GM23338 (cell line): ENCODE data around the gene TBC1D9B. TPM values are rescaled to one million over a fixed set of nuclear protein-coding genes. Genes with fewer than 3 reads are reported as not detected.

Experiments
- ATAC-seq: fragments of 200-7000 bp; cut with Tn5 transposase; 3 replicates; pipeline ENCODE4 v1.9.1; 2020
- DNase-seq: peaks from one replicate; pipeline ENCODE4 v3.0.0-alpha.2; 2015; ENCODE audit warnings: low spot score
- H2AFZ ChIP-seq: fragments of 200-600 bp; sonication (generic); 2 replicates; pipeline ENCODE4 v1.8.0; 2016; ENCODE audit warnings: antibody characterized with exemption, mild to moderate bottlenecking, moderate library complexity
- H3F3A ChIP-seq: fragments of 200-600 bp; sonication (generic); replicated peaks from 2 replicates; pipeline ENCODE4 v1.8.0; 2017; ENCODE audit warnings: antibody characterized with exemption, mixed run types, low read depth
- H3K27ac ChIP-seq: fragments of 200-600 bp; sonication (generic); 2 replicates; pipeline ENCODE4 v1.6.1; 2016; ENCODE audit warnings: low read depth
- H3K27me3 ChIP-seq: fragments of 200-600 bp; sonication (generic); 2 replicates; pipeline ENCODE4 v1.8.0; 2016; ENCODE audit warnings: mild to moderate bottlenecking, mixed run types, moderate library complexity; ENCODE audit not compliant: insufficient read depth
- H3K36me3 ChIP-seq: fragments of 200-600 bp; sonication (generic); 2 replicates; pipeline ENCODE4 v1.8.0; 2016; ENCODE audit warnings: mild to moderate bottlenecking; ENCODE audit not compliant: insufficient read depth
- H3K4me1 ChIP-seq: fragments of 200-600 bp; sonication (generic); 2 replicates; pipeline ENCODE4 v1.8.0; 2016; ENCODE audit warnings: mild to moderate bottlenecking, moderate library complexity; ENCODE audit not compliant: insufficient read depth
- H3K4me2 ChIP-seq: fragments of 200-600 bp; sonication (generic); 2 replicates; pipeline ENCODE4 v1.7.1; 2017; ENCODE audit warnings: mixed run types
- H3K4me3 ChIP-seq: fragments of 200-600 bp; sonication (generic); 2 replicates; pipeline ENCODE4 v1.6.1; 2016; ENCODE audit warnings: mixed run types
- H3K79me2 ChIP-seq: fragments of 200-600 bp; sonication (generic); replicated peaks from 2 replicates; pipeline ENCODE4 v1.8.0; 2017; ENCODE audit warnings: mild to moderate bottlenecking; ENCODE audit not compliant: insufficient read depth
- H3K9me2 ChIP-seq: fragments of 200-600 bp; sonication (generic); 2 replicates; pipeline ENCODE4 v1.8.0; 2017; ENCODE audit not compliant: insufficient read depth
- H4K20me1 ChIP-seq: fragments of 200-600 bp; sonication (generic); replicated peaks from 2 replicates; pipeline ENCODE4 v1.8.0; 2017; ENCODE audit warnings: mild to moderate bottlenecking; ENCODE audit not compliant: insufficient read depth
- H3K27ac Mint-ChIP-seq: 2 replicates; pipeline ENCODE4 v1.8.0; 2020; ENCODE audit warnings: inconsistent platforms, mild to moderate bottlenecking, moderate library complexity, mixed read lengths
- H3K27me3 Mint-ChIP-seq: 3 replicates; pipeline ENCODE4 v1.8.0; 2022; ENCODE audit warnings: low read depth, mild to moderate bottlenecking, moderate library complexity, mixed read lengths, inconsistent platforms; ENCODE audit not compliant: insufficient read depth, poor library complexity
- H3K36me3 Mint-ChIP-seq: 3 replicates; pipeline ENCODE4 v1.8.0; 2021; ENCODE audit warnings: low read depth, mild to moderate bottlenecking, inconsistent platforms, moderate library complexity, mixed read lengths
- H3K4me1 Mint-ChIP-seq: 3 replicates; pipeline ENCODE4 v1.8.0; 2020; ENCODE audit warnings: mild to moderate bottlenecking, inconsistent platforms, mixed read lengths
- H3K4me3 Mint-ChIP-seq: 3 replicates; pipeline ENCODE4 v1.8.0; 2021; ENCODE audit warnings: moderate library complexity, mild to moderate bottlenecking, inconsistent platforms, mixed read lengths
- H3K9me3 Mint-ChIP-seq: 3 replicates; pipeline ENCODE4 v1.8.0; 2020; ENCODE audit warnings: moderate library complexity, mild to moderate bottlenecking, inconsistent platforms, mixed read lengths
- CREB1 ChIP-seq: fragments of 250-450 bp; sonication (Bioruptor Pico); IDR thresholded peaks from 2 replicates; pipeline ENCODE4 v1.5.0; 2020; ENCODE audit warnings: low read depth, mild to moderate bottlenecking, moderate library complexity
- CTCF ChIP-seq, 2 experiments: fragments of 200-600 bp in 1 of 2; sonication (generic) in 1 of 2; conservative IDR thresholded peaks; 2 replicates each; pipeline versions ENCODE4 v1.5.1 to v1.6.1; 2016 to 2017; ENCODE audit warnings: antibody characterized with exemption in 2 of 2, low read depth in 2 of 2, mild to moderate bottlenecking in 2 of 2, moderate library complexity in 1 of 2
- ETS1 ChIP-seq: IDR thresholded peaks from 2 replicates; pipeline ENCODE4 v1.6.1; 2016; ENCODE audit warnings: antibody characterized with exemption
- EZH2 ChIP-seq: fragments of 200-600 bp; sonication (generic); IDR thresholded peaks from one replicate; pipeline ENCODE4 v1.8.0; 2017; ENCODE audit warnings: antibody characterized with exemption, mild to moderate bottlenecking, low read depth; ENCODE audit not compliant: unreplicated experiment
- EZH2phosphoT487 ChIP-seq: fragments of 200-600 bp; sonication (generic); IDR thresholded peaks from one replicate; pipeline ENCODE4 v1.8.1; 2018; ENCODE audit warnings: antibody characterized with exemption; ENCODE audit not compliant: unreplicated experiment
- JUNB ChIP-seq: IDR thresholded peaks from one replicate; pipeline ENCODE4 v1.6.1; 2016; ENCODE audit warnings: antibody characterized with exemption; ENCODE audit not compliant: unreplicated experiment
- NANOG ChIP-seq: IDR thresholded peaks from 2 replicates; pipeline ENCODE4 v1.6.1; 2016; ENCODE audit warnings: antibody characterized with exemption, borderline replicate concordance
- POLR2AphosphoS5 ChIP-seq: IDR thresholded peaks from 2 replicates; pipeline ENCODE4 v1.6.1; 2016; ENCODE audit warnings: antibody characterized with exemption, low read depth
- REST ChIP-seq: IDR thresholded peaks from one replicate; pipeline ENCODE4 v1.6.1; 2018; ENCODE audit warnings: antibody characterized with exemption; ENCODE audit not compliant: unreplicated experiment
- STAT1 ChIP-seq: IDR thresholded peaks from one replicate; pipeline ENCODE4 v1.6.1; 2016; ENCODE audit warnings: antibody characterized with exemption; ENCODE audit not compliant: unreplicated experiment
- ZNF114 ChIP-seq: fragments of 250-450 bp; sonication (Bioruptor Pico); IDR thresholded peaks from 2 replicates; pipeline ENCODE4 v1.5.0; 2020; ENCODE audit warnings: mild to moderate bottlenecking, moderate library complexity
- ZNF331 ChIP-seq: fragments of 250-450 bp; sonication (Bioruptor Pico); IDR thresholded peaks from 2 replicates; pipeline ENCODE4 v1.5.0; 2020; ENCODE audit warnings: low read depth, mild to moderate bottlenecking, moderate library complexity
- ZNF462 ChIP-seq: fragments of 250-450 bp; sonication (Bioruptor Pico); IDR thresholded peaks from 2 replicates; pipeline ENCODE4 v1.5.0; 2020; ENCODE audit warnings: mild to moderate bottlenecking, moderate library complexity
- polyA plus RNA-seq: library from polyadenylated mRNA; unstranded; fragments of >200 nt; fragmentation: Nextera tagmentation; extraction: Ambion mirVana; gene quantifications from 2 replicates; pipeline ENCODE4 v1.2.1, GENCODE V29; 2016
- total RNA-seq: library from RNA; depleted of rRNA; stranded (reverse); fragments of >200 nt; shearing (Covaris generic); gene quantifications from 2 replicates; pipeline ENCODE4 v1.2.3, GENCODE V29; 2014

The TBC1D9B gene
- total and polyA plus RNA-seq, 2 experiments from 2014 or later: 19.0 to 38.0 TPM

- Histone ChIP-seq H3K4me2 (no peak overlapping the region), H3K27ac (no peak overlapping the region), H3K4me1 (peaks cover 2% of the 10 kb centered on the region), H4K20me1 (no peaks in the 10 kb centered on the region; the same call in 1 of the 2 replicates), H3K4me3 (no peak overlapping the region), H3K9me2 (no peaks in the 10 kb centered on the region), H3K27me3 (no peaks in the 10 kb centered on the region), H2AFZ (no peak overlapping the region), H3K36me3 (no peaks in the 10 kb centered on the region), H3K79me2 (peaks cover 10% of the 10 kb centered on the region), H3F3A (peaks cover 2% of the 10 kb centered on the region; the same call in 1 of the 2 replicates)
- Mint-ChIP-seq H3K36me3 (peaks cover 39% of the 10 kb centered on the region), H3K4me3 (no peak overlapping the region), H3K27ac (no peak overlapping the region), H3K9me3 (no peaks in the 10 kb centered on the region), H3K27me3 (peaks cover 10% of the 10 kb centered on the region), H3K4me1 (no peaks in the 10 kb centered on the region)
- ATAC-seq: no peak
- TF ChIP-seq JUNB: no peak
- no peak for TF ChIP-seq ZNF114 (CRISPR knock-in tag)
- TF ChIP-seq EZH2phosphoT487: no peak
- no peak for TF ChIP-seq ZNF462 (CRISPR knock-in tag)
- TF ChIP-seq EZH2: no peak
- no peak for TF ChIP-seq CTCF (conservative IDR thresholded peaks at IDR 0.05; ENCODE audit: low read depth in 2 of 2)
- no peak for TF ChIP-seq NANOG
- no peak for TF ChIP-seq ZNF331 (CRISPR knock-in tag)
- TF ChIP-seq REST: no peak
- no peak for TF ChIP-seq CREB1 (CRISPR knock-in tag)
- no peak for TF ChIP-seq STAT1
- TF ChIP-seq ETS1: no peak
- no peak for TF ChIP-seq POLR2AphosphoS5
- no peak for DNase-seq
Measured at GRCh38 chr5:179901462-179901861, 6.2 kb downstream of the TBC1D9B start.
